ENCODE measurements around the gene FAM234A. TPM values are rescaled to one million over a fixed set of nuclear protein-coding genes. Genes with fewer than 3 reads are reported as not detected.
"Not testable (repeated sequence)": the region's sequence is repeated elsewhere in the genome, so short reads cannot be mapped to it uniquely, and the experiment has no call there.

FAM234A gene
- polyA plus RNA-seq, 5 donors: 43.7 to 60.7 (median 49.0) TPM

DNA sequence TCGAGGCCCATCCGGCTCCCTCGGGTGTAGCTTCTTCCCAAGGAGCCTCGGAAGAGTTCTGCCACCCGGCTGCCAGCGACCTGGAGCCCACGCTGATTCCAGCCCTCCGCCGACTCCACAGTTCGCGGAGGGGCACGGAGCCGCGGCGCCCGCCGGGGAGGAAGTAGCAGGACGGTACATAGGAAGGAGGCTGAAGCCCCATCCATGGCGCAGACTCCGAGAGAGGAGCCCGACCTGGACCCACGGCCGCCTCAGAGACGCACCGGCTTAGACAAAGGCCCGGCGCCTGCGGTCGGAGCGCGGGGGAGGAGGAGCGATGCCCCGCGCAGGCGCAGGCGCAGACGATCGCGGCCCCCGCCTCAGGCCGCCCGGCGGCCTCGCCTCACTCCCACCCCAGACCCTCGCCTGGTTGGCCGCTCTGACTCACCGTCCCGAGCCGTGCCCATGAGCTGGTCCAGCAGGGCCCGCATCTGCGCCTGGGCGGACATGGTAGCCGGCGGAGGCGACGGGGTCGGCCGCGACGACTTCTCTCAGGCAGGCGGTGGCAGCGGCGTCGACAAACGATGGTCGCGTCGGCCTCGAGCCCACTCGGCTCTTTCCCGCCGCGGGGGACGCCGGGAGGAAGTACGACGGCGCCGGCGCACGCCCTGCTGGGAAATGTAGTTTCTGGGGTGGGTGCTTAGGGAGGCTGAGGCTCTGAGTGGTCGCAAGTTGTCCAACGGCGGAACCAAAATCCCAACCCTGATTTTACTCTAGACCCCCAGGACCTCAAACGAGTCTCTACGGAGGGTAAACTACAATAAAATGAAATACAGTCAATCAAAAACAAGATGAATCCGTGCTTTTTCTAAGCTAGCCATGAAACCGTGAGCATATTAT lies 5.5 kb upstream of the FAM234A start, which contains the start of gene LUC7L:
Gene LUC7L, minus strand, starts transcription at position 598 of the 879 bp plus-strand sequence. Its CDS starts 110 bp downstream, at position 488.
- DNase-seq: peak; percentile 89 to 91

DNA sequence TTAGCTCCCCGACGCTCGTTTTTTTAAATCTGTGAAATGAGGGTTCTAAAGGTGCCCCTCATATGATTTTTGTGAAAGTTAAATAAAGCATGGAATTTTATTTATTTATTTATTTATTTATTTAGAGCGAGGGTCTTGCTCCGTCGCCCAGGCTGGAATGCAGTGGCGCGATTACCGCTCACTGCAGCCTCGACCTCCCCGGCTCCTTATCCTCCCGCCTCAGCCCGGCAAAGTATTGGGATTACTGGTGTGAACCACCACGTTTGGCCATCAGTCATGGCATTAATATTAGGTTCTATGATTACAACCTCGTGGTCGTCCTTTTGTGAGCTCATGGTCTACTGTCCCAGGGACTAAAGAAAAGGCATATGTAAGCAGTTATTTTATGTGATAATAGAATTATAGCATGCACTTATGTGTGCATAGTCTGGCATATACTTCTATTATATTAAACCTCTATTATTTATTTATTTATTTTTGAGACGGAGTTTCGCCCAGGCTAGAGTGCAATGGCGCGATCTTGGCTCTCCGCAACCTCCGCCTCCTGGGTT lies 4.8 kb upstream of the FAM234A start:
- no peak for DNase-seq

DNA sequence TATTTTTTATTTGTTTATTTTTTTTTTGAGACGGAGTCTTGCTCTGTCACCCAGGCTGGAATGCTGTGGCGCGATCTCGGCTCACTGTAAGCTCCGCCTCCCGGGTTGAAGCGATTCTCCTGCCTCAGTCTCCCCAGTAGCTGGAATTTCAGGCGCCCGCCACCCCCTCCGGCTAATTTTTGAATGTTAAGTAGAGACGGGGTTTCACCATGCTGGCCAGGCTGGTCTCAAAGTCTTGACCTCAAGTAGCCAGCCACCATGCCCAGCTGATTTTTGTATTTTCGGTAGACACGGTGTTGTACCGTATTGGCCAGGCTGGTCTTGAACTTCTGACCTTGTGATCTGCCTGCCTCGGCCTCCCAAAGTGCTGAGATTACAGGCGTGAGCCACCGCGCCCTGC lies 4.3 kb upstream of the FAM234A start:
- DNase-seq: not testable (repeated sequence)

- no peak for DNase-seq
Measured at GRCh38 chr16:230949-231348, 3.7 kb upstream of the FAM234A start.

DNA sequence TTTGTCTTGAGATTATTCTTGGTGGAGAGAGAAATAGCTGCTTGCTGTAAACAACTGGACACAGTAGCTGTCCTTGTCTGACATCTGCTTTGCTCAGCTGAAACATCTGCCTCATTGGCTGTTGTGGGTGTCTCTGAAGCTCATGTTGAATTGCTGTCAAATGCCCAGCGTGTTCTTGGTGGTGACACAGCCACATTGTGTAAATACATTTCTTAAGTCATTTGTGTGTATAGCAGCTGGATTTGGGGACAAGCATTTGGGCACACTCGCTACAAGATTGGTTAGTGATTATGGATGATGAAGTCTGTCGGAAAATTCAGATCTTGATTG lies 5.3 kb downstream of the FAM234A start:
- no peak for DNase-seq

DNA sequence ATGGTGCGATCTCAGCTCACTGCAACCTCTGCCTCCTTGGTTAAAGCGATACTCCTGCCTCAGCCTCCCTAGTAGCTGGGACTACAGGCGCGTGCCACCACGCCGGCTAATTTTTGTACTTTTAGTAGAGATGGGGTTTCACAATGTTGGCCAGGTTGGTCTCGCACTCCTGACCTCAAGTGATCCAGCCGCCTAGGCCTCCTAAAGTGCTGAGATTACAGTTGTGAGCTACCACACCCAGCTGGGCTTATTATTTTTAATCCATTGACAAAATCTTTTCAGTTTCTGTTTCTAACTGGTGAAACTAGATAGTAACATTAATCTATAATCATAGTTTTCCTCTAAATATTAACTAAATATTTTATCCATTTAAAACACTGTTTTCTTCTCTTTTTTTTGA lies 5.9 kb downstream of the FAM234A start:
- DNase-seq: no peak

GRCh38 chr16:242281-242680 lies 7.7 kb downstream of the FAM234A start:
- no peak for DNase-seq

DNA sequence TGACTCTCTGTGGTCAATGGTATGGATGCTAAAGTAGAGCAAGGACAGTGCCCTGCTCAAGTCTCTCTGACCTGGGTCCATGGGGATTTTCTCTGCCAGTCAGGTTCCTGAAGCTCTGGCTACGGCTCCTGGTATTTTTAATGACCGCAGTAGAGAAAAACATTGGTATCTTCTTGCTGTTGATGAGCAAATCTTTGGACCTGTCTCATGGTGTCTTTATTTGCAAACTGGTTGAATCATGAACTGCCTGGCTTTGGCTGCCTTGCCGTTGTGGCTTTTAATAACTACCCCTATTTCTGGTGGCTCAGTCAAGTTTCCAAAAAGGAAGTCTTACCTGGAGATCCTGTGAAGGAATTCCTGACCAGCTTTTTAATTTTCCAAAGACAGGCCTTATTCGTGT lies 8.7 kb downstream of the FAM234A start:
- no peak for DNase-seq

DNA sequence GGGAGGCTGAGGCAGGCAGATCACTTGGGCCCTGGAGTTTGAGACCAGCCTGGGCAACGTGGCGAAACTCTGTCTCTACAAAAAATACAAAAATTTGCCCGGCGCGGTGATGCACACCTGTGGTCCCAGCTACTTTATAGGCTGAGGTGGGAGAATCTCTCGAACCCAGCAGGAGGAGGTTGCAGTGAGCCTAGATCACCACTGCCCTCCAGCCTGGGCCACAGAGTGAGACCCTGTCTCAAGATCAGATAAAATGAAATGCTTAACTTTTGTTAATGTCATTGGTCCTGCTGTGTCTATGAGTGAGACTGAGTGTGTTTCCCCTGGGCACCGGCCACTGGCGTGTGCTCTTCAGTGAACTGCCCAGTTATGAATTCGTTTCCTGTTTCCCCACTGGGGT lies 10.5 kb downstream of the FAM234A start:
- no peak for DNase-seq

DNA sequence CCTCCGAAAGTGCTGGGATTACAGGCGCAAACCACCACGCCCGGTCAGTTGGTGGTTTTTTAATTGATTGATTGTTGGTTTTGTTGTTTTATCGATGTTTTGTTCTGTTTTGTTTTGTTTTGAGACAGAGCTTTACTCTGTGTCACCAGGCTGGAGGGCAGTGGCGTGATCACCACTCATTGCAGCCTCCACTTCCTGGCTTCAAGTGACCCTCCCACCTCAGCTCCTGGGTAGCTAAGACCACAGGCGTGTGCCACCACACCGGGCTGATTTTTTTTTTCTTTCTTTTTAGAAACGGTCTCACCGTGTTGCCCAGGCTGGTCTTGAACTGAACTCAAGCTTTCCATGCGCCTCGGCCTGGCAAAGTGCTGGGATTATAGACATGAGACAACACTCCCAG lies 12.4 kb downstream of the FAM234A start:
- DNase-seq: no peak

- DNase-seq: no peak
Measured at GRCh38 chr16:249431-249830, 14.8 kb downstream of the FAM234A start.

DNA sequence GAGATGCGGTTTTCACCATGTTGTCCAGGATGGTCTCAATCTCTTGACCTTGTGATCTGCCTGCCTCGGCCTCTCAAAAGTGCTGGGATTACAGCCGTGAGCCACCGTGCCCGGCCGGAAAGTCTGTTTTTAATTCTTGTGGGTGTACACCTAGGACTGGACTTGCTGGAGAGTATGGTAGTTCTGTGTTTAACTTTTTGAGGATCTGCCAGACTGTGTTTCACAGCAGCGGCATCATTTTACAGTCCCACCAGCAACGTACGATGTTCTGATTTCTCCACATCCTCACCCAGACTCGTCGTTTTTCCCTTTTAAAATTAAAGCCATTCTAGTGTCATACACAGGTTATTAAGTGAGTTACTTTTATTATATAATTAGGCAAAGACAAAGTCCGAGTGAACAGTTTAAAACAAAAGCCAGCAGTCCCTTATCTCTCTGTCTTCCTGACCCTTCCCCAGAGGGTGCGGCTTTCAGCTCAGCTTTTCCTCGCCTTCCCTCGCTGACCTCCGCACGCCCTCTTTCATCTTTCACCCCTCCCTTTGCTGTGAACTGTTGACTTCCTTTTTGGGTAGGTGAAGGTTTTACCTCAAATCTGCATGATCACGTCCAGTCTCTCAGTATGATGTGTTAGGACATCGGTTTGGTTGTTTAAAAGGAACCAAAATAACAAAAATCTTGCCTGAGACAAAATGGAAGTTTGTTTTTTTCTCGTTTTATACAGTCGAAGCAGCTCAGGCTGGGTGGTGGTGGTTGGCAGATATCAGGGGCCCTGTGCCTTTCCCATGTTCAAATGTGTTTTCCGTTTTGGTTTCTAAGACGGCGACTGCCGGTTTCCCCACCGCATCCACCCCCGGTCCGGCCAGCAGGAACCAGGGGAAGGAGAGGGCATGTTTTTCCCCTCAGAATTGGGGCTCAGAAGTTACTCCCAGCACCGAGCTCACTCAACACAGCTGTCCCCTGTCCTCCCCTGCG lies 18.0 kb downstream of the FAM234A start:
- no peak for DNase-seq

GRCh38 chr16:253833-254232 lies 19.2 kb downstream of the FAM234A start:
- no peak for DNase-seq

DNA sequence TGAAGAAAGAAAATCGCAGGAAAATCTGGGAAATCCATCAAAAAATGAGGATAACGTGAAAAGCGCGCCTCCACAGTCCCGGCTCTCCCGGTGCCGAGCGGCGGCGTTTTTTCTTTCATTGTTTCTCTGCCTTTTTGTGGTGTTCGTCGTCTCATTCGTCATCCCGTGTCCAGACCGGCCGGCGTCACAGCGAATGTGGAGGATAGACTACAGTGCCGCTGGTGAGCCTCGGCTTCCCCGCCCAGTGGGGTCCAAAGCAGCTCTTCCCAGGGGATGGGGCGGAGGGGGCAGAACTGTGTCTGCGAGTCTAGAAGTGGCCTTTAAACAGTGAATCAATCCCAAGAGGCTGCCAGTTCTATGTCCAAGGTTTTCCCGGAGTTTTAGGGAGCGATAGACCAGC lies 19.8 kb downstream of the FAM234A start:
- DNase-seq: no peak

- no peak for DNase-seq
Measured at GRCh38 chr16:255183-255582, 20.6 kb downstream of the FAM234A start.

DNA sequence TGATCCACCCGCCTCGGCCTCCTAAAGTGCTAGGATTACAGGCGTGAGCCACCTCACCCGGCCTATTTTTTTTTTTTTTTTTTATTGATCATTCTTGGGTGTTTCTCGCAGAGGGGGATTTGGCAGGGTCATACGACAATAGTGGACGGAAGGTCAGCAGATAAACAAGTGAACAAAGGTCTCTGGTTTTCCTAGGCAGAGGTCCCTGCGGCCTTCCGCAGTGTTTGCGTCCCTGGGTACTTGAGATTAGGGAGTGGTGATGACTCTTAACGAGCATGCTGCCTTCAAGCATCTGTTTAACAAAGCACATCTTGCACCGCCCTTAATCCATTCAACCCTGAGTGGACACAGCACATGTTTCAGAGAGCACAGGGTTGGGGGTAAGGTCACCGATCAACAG lies 23.5 kb downstream of the FAM234A start:
- not testable (repeated sequence) for DNase-seq

DNA sequence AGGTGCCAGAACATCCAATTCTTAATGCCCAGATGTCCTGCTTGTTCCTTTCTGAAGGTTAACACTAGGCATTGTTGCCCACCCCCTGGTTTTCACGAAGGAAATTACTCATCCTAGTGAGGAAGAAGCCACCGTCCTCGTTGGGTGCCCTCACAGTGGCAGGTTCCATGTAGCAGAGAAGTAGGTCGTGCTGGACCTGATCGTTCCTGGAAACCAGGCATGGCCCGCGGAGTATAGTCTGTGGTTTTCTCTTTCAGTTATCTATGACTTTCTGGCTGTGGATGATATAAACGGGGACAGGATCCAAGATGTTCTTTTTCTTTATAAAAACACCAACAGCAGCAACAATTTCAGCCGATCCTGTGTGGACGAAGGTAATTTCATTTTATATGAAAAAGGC lies 24.6 kb downstream of the FAM234A start:
- DNase-seq: no peak

DNA sequence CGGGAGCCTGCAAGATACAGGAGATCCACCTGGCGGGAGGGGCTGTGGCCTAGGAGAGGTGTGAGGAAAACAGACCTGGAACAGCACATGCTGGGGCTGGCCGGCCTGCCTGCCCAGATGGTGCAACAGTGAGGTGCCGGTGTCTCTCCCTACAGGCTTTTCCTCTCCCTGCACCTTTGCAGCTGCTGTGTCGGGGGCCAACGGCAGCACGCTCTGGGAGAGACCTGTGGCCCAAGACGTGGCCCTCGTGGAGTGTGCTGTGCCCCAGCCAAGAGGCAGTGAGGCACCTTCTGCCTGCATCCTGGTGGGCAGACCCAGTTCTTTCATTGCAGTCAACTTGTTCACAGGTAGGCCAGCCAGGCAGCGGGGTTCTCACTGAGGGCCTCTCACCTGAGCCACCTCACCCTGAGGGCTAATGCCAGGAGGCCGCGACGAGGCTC lies 25.2 kb downstream of the FAM234A start:
- no peak for DNase-seq

DNA sequence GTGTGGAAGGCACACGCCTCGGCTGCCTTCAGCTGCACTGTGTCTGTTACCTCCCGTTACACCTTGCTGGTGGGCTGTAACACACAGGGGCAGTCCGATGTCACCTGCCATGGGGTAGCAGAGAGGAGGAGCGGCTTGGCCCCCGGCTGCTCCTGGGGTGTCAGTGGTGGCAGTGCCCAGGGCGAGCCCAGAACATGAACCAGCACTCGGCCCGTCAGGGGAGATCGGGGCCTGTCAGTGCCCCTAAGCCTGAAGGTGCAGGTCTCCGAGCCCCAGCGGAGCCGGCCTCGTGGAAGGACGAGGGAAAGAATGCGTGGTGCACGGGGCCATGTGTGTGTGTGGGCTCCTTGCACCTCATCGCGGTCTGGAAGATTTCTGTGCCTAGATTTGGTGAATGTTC lies 25.7 kb downstream of the FAM234A start:
- DNase-seq: no peak

- DNase-seq: no peak
Measured at GRCh38 chr16:261031-261691, 26.5 kb downstream of the FAM234A start.

GRCh38 chr16:262121-262745 lies 27.6 kb downstream of the FAM234A start:
- no peak for DNase-seq
